HepG2 (cell line): ENCODE data around the gene ISG20L2. TPM values are rescaled to one million over a fixed set of nuclear protein-coding genes. Genes with fewer than 3 reads are reported as not detected.

Experiments used
- ARID4A ChIP-seq: sonication (generic); formaldehyde crosslinking; IDR thresholded peaks from 2 replicates; pipeline ENCODE4 v1.5.0; 2020; ENCODE audit warnings: mild to moderate bottlenecking, missing genetic modification reagents, borderline replicate concordance
- BCL6 ChIP-seq: IDR thresholded peaks from 2 replicates; pipeline ENCODE4 v1.6.1; 2016; ENCODE audit warnings: missing genetic modification reagents, missing compliant biosample characterization
- IKZF4 ChIP-seq: sonication (generic); formaldehyde crosslinking; IDR thresholded peaks from 2 replicates; pipeline ENCODE4 v1.5.1; 2020; ENCODE audit warnings: borderline replicate concordance, mild to moderate bottlenecking, low read depth, missing genetic modification reagents; ENCODE audit errors: not compliant biosample characterization
- NFIC ChIP-seq: IDR thresholded peaks from 2 replicates; pipeline ENCODE4 v1.6.1; 2012; ENCODE audit warnings: mild to moderate bottlenecking, low read length, inconsistent platforms
- NFYC ChIP-seq: IDR thresholded peaks from 2 replicates; pipeline ENCODE4 v1.6.1; 2016; ENCODE audit warnings: missing genetic modification reagents, missing compliant biosample characterization
- NR2C2 ChIP-seq: sonication (generic); formaldehyde crosslinking; IDR thresholded peaks from 2 replicates; pipeline ENCODE4 v1.4.0; 2020; ENCODE audit warnings: missing genetic modification reagents, mild to moderate bottlenecking, moderate library complexity, borderline replicate concordance
- PITX1 ChIP-seq: sonication (generic); formaldehyde crosslinking; IDR thresholded peaks from 2 replicates; pipeline ENCODE4 v1.5.1; 2020; ENCODE audit warnings: mild to moderate bottlenecking, missing genetic modification reagents
- RFXANK ChIP-seq: IDR thresholded peaks from 2 replicates; pipeline ENCODE4 v1.6.1; 2016
- SPEN ChIP-seq: sonication (generic); formaldehyde crosslinking; IDR thresholded peaks from 2 replicates; pipeline ENCODE4 v1.5.1; 2020; ENCODE audit warnings: low read depth, mild to moderate bottlenecking, missing genetic modification reagents
- TAF15 ChIP-seq: fragments of 200-400 bp; formaldehyde crosslinking; IDR thresholded peaks from one replicate; pipeline ENCODE4 v1.6.1; 2018; ENCODE audit warnings: mild to moderate bottlenecking, low read depth, low read length; ENCODE audit not compliant: poor library complexity, severe bottlenecking
- ZFP1 ChIP-seq: IDR thresholded peaks from 2 replicates; pipeline ENCODE4 v1.6.1; 2016
- ZHX2 ChIP-seq, 2 experiments: sonication (generic) in 1 of 2; formaldehyde crosslinking in 1 of 2; IDR thresholded peaks; 2 replicates each; pipeline versions ENCODE4 v1.6.1 to v1.9.0; 2014 to 2022; ENCODE audit warnings: antibody characterized with exemption in 1 of 2, borderline replicate concordance in 1 of 2, inconsistent platforms in 1 of 2, low read depth in 1 of 2, missing genetic modification reagents in 1 of 2
- ZNF24 ChIP-seq: fragments of 450-650 bp; IDR thresholded peaks from 2 replicates; pipeline ENCODE4 v1.6.1; 2017; ENCODE audit warnings: antibody characterized with exemption, mild to moderate bottlenecking
- ZNF546 ChIP-seq: sonication (generic); formaldehyde crosslinking; conservative IDR thresholded peaks from 2 replicates; pipeline ENCODE4 v1.8.1; 2023; ENCODE audit warnings: mild to moderate bottlenecking, missing genetic modification reagents
- ZNF839 ChIP-seq: sonication (generic); formaldehyde crosslinking; IDR thresholded peaks from 2 replicates; pipeline ENCODE4 v1.4.0; 2020; ENCODE audit warnings: missing genetic modification reagents, mild to moderate bottlenecking, borderline replicate concordance
- polyA plus RNA-seq, 8 experiments: library from polyadenylated mRNA; depleted of rRNA in 3 of 8; stranded (reverse) in 7 of 8; unstranded in 1 of 8; fragments of >200 nt; fragmentation: Illumina TruSeq in 4 of 8; extraction: Trizol in 4 of 8; gene quantifications; 2 replicates each; pipeline versions ENCODE4 v1.2.1 to v1.2.3, GENCODE V29; 2011 to 2016; ENCODE audit warnings: low read depth in 4 of 8, missing spikeins in 1 of 8, mixed read lengths in 1 of 8; ENCODE audit not compliant: insufficient read depth in 1 of 8
- total RNA-seq, 5 experiments: library from RNA; depleted of rRNA; stranded (reverse); fragments of >200 nt; fragmentation: Illumina TruSeq; extraction: Trizol; gene quantifications; 2 replicates each; pipeline ENCODE4 v1.2.3, GENCODE V29; 2016; ENCODE audit warnings: low read depth in 1 of 5
- TF ChIP-seq, protein P1 (sequence below): sonication (generic); formaldehyde crosslinking; IDR thresholded peaks from 2 replicates; pipeline ENCODE4 v1.4.0; 2020; ENCODE audit warnings: missing genetic modification reagents, borderline replicate concordance

The ISG20L2 gene
- total and polyA plus RNA-seq, 2 of the 13 experiments (the other 11 are each of a cell fraction or from before 2014, with no cell fraction given): 19.8 to 21.3 TPM

- peak; percentile 100 for TF ChIP-seq ZHX2 (IDR thresholded peaks at IDR 0.05; ENCODE audit: low read depth)
- TF ChIP-seq ZHX2 (CRISPR knock-in tag; IDR thresholded peaks at IDR 0.05; ENCODE audit: borderline replicate concordance): no peak
- peak; percentile 46 for TF ChIP-seq IKZF4 (CRISPR knock-in tag)
- TF ChIP-seq ZNF24: no peak
- TF ChIP-seq PITX1 (CRISPR knock-in tag): no peak; the same call in none of the 2 replicates
- TF ChIP-seq NFYC (CRISPR knock-in tag): no peak
- peak; percentile 35; the same call in 1 of the 2 replicates for TF ChIP-seq SPEN (CRISPR knock-in tag)
- peak; percentile 79; the same call in 1 of the 2 replicates for TF ChIP-seq ARID4A (CRISPR knock-in tag)
- no peak for TF ChIP-seq RFXANK (CRISPR knock-in tag)
- TF ChIP-seq TAF15: no peak
- TF ChIP-seq NFIC: no peak
- TF ChIP-seq, protein P1, sequence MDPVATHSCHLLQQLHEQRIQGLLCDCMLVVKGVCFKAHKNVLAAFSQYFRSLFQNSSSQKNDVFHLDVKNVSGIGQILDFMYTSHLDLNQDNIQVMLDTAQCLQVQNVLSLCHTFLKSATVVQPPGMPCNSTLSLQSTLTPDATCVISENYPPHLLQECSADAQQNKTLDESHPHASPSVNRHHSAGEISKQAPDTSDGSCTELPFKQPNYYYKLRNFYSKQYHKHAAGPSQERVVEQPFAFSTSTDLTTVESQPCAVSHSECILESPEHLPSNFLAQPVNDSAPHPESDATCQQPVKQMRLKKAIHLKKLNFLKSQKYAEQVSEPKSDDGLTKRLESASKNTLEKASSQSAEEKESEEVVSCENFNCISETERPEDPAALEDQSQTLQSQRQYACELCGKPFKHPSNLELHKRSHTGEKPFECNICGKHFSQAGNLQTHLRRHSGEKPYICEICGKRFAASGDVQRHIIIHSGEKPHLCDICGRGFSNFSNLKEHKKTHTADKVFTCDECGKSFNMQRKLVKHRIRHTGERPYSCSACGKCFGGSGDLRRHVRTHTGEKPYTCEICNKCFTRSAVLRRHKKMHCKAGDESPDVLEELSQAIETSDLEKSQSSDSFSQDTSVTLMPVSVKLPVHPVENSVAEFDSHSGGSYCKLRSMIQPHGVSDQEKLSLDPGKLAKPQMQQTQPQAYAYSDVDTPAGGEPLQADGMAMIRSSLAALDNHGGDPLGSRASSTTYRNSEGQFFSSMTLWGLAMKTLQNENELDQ: no peak
- no peak for TF ChIP-seq ZFP1
- TF ChIP-seq BCL6 (CRISPR knock-in tag): no peak
- TF ChIP-seq NR2C2: peak; percentile 47; the same call in 1 of the 2 replicates
- no peak for TF ChIP-seq ZNF546 (CRISPR knock-in tag)
- no peak for TF ChIP-seq ZNF839 (CRISPR knock-in tag)
Measured at GRCh38 chr1:156728599-156729462, at the start of gene ISG20L2 (continued).
